CD4-positive, alpha-beta T cell treated with Interleukin-2 at 100 ng/mL for 4 hours (primary cell): ENCODE data around the gene RAB26.
A peak's percentile ranks its signal among the peaks of the same experiment; 100 is the strongest.
"Not testable (repeated sequence)": the region's sequence is repeated elsewhere in the genome, so short reads cannot be mapped to it uniquely, and the experiment has no call there.

Source experiments
- DNase-seq: peaks from one replicate; pipeline ENCODE4 v3.0.0-alpha.2; 2020; ENCODE audit warnings: low spot score

RAB26 gene

GRCh38 chr16:2147981-2148671 is at the start of gene RAB26:
RAB26 (plus strand) TSS chr16:2148625; CDS start chr16:2148784, 159 bp downstream.
- peak; percentile 26 for DNase-seq

- DNase-seq: not testable (repeated sequence)
Measured at GRCh38 chr16:2101581-2101980, 46.8 kb upstream of the RAB26 start.

DNA sequence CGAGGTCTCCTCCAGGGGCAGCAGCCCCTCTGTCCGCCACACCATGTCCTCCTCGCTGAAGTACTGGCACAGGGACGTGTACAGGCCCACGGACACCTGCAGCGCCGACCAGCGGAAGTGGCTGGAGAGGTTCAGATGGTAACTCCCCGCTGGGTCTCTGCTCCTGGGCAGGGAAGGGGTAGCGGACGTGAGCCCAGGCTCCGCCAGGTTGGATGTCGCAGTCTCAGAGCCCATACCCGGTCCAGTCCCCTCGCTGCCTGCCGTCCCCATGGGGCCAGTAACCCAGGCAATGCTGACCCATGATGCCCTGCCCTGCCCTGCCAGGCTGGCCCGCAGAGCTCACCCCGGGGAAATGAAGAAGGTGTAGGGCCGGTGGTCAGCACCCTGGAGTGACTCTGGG is 46.0 kb upstream of the RAB26 start:
- DNase-seq: no peak

GRCh38 chr16:2104464-2104863 is 44.0 kb upstream of the RAB26 start:
- DNase-seq: not testable (repeated sequence)

GRCh38 chr16:2105291-2105690 is 43.1 kb upstream of the RAB26 start:
- not testable (repeated sequence) for DNase-seq

DNA sequence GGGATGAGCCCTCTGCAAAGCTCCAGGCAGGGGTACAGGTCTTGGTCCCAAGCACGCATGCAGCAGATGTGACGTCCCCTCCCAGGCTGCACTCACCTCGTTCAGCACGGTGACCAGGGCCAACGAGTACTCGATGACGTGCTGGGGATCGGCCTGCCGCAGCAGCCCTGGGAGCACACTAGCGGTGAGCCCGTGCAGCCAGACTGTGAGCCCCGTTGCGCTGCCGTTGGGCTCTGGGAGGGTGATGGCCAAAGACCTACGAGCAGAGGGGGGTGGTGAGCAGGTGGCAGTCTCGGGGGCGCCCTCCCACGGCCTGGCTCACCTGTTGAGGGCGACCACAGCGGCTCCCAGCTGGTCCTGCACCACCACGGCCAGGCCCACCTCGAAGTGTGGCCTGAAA is 42.7 kb upstream of the RAB26 start:
- DNase-seq: not testable (repeated sequence)

GRCh38 chr16:2106211-2106610 is 42.2 kb upstream of the RAB26 start:
- not testable (repeated sequence) for DNase-seq

GRCh38 chr16:2107121-2107790 is 41.2 kb upstream of the RAB26 start:
- not testable (repeated sequence) for DNase-seq

- DNase-seq: not testable (repeated sequence)
Measured at GRCh38 chr16:2107791-2108125, 40.7 kb upstream of the RAB26 start.

- not testable (repeated sequence) for DNase-seq
Measured at GRCh38 chr16:2108446-2109270, 39.8 kb upstream of the RAB26 start.

DNA sequence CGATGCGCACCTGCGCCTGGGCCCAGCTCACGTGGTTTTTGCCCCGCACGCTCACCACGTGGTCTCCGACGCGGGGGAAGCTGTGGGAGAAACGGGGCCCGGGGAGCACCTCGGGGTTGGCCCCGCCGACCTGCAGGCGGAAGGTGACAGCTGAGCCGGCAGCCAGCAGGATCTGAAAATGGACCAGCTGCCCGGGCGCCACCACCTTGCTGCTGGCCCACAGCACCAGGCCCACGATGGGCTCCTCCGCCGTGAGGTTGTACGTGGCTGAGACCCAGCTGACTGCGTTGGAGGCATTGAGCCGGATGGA is 39.2 kb upstream of the RAB26 start:
- not testable (repeated sequence) for DNase-seq

DNA sequence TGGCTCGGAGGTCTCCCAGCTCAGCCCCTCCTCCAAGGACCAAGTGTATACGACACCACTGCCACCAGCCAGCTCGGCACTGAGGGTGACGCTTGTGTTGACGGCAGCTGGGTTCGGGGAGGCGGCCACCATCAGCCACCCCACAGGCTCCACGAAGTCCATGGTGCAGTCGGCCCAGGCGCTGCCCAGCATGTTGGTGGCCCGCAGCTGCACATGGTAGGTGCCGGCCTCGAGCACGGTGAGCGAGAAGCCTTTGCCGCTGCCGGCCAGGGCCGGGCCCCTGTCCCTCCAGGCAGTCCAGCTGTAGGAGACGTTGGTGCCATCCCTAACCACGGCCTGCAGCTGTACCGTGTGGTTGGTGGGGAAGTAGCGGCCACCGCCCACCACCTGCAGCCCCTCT is 38.6 kb upstream of the RAB26 start:
- DNase-seq: not testable (repeated sequence)

DNA sequence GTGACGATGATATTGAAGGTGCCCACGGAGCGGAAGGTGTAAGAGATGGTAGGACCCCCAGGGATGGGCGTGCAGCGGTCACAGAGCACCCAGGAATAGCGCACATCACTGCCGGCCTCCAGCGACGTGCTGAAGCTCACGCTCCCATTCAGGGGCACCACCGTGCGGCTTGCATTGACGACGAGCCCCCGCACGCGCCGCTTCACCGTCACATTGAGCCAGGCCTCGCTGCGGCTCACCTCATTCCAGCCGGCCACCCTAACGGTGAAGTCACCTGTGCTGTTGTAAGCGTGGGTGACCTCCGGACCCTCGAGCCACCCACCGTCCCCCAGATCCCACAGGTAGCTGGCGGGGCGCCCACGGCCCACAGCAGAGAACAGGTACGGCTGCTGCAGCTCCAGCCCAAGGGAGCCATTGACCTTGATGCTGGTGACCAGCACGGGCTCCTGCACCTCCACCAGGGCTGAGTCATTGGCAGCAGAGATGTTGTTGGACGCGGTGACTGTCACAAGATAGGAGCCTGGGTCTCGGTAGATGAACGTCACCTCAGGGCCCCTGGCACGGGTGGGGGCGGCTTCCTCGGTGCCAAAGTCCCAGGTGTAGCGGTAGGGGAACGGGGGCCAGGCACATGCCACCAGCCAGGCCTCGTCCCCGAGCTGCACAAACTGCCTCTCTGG is 38.0 kb upstream of the RAB26 start:
- DNase-seq: not testable (repeated sequence)

DNA sequence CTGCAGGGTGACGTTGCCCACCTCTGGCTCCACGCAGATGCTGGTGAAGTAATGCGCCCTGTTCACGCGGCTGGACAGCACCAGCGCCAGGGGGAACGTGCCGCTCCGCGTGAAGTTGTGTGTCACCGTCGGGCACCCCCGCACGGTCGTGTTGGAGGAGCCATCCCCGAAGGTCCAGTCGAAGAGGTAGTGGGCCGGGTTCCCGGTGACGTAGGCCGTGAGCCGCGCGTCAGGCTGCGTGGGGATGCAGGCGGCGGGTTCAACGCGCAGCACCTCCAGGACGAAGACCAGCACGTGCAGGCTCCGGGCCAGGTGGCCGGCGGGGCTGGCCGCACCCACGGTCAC is 37.4 kb upstream of the RAB26 start:
- DNase-seq: not testable (repeated sequence)

- not testable (repeated sequence) for DNase-seq
Measured at GRCh38 chr16:2111412-2112335, 36.8 kb upstream of the RAB26 start.

DNA sequence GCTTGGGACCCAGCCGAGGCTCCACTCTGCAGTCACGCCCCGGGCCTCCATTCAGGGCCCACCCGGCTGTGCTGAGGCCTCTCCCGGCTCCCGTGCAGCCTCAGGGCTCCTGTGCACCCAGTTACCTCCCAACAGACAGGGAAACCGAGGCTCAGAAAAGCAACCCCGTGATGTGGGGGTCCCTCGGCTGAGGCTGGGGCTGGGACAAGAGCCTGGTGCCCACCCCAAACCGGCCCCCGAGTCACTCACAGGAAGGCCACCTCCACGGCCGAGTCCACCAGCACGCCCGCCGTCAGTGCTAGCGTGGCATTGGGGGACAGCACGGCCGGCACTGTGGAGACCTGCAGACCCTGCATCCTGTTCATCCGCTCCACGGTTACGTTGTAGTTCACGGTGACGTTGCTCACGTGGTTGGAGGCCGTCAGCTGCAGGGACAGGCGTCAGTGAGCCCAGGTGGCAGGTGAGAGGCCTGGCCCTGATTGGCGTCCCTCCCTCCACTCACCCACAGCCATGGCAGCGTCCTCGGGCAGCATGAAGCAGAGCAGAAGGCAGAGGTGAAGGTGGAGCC is 35.8 kb upstream of the RAB26 start:
- not testable (repeated sequence) for DNase-seq

- DNase-seq: not testable (repeated sequence)
Measured at GRCh38 chr16:2114225-2114624, 34.2 kb upstream of the RAB26 start.

DNA sequence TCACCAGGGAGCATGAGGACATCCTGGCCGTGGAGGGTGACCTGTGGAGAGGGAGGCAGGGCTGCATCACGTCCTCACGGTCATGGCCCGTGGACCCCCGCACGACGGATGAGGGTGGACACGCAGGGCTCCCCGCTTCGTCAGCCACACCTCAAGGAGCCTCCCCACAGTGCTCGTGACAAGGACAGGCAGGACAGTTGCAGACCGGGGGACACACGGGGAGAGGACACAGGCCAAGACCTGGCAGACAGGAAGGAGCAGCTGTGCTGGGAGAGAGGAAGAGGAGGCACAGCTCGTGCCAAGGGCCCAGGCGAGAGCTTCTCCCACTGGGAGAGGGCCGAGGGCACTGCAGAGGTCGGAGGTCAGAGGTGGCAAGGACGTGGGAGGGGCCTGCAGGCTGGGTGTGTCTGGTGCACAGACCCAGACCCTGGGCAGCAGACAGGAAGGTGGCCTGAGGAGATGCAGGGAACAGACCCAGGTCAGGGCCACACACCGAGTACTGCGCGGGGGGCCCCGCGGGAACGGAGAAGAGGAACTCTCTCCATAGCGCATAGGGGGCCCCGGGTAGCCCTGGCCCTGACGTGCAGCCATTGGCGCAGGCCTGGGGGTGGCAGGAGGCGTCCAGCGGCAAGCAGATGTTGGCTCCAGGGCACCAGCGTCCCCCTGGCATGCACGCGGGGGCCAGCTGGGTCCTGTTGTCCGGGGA is 33.4 kb upstream of the RAB26 start:
- not testable (repeated sequence) for DNase-seq

DNA sequence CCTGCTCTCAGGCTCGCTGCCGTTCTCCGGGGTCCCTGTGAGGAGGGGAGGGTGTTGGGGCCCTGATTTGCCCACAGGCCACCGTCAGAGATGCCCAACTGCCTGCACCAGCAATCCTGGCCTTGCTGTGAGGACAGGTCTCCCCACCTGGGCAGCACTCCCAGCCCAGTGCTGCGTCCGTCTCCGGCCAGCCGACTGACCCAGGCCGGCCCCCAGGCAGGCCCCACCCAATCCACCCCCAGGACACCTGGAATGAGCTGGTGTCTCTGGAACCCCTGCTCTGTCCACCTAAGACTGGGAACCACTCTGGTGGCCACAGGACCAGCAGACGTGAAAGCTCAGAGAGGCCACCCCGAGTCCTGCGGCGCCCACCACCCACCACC is 32.8 kb upstream of the RAB26 start:
- DNase-seq: no peak

DNA sequence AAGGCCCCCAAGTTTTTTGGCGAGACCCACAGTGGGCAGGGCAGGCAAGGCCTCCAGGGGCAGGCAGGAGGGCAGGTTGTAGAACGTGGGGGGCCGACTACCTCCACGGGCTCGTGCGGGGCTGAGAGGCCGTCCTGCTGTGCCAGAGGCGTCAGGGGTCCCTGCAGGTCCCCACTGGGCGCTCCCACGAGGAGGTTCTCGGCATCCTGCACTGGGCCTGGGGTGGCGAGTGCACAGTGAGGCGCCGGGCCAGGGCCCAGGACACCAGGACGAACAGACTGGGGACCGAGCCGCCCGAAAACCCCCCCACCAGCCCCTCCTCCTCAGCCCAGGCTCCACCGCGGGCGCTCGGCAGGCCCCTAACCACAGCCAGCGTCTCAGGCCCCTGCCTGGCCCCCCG is 32.0 kb upstream of the RAB26 start:
- not testable (repeated sequence) for DNase-seq
